ENCODE measurements around the gene TIMM23.
A peak's percentile ranks its signal among the peaks of the same experiment; 100 is the strongest.
"Not testable (repeated sequence)": the region's sequence is repeated elsewhere in the genome, so short reads cannot be mapped to it uniquely, and the experiment has no call there.

The TIMM23 gene

DNA sequence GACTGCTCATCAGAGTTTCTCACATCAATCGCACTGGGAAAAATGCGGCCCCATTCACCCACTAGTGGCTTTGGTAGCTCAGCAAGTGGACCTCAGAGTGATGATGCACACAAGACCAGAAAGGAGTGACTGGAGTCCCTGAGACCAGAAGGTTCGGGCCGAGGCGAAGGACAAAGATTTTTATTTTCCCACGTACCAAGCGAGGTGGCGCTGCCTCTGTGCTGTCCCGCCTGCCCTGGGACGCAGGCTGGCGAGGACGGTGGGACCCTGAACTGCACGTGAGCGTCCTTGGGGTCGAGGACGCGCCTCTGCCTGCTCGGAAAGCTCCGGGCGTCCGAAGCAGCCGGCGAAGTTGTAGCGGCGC lies 565 bp upstream of the TIMM23 start:
- Mint-ChIP-seq H3K4me1 (ENCODE audit: low read depth) (peaks cover 17% of the 10 kb centered on the region), H3K4me3 (peak overlapping the region; percentile 96), H3K27ac (peak overlapping the region; percentile 83), H3K36me3 (ENCODE audit: low read depth) (peaks cover 18% of the 10 kb centered on the region)
- not testable (repeated sequence) for DNase-seq (ENCODE audit: low spot score); H3K27me3 Mint-ChIP-seq (ENCODE audit: low read depth); H3K9me3 Mint-ChIP-seq

DNA sequence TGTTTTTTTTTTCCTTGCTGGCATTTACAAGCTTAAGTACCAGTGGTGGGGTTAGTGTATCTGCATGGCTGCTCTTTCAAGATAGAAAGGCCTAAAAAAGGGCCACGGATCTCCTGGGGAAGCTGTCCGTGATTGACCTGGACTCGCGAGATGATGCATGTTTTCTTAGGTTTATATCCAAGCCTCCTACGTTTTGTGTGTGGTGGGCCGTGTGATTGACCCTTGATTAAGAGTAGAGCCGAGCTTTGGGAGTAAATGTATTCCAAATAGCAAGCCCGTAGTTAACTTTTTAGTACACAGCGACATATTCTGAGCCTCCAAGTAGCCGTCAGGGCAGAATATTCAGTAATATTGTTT lies 502 bp downstream of the TIMM23 start:
- H3K9me3 Mint-ChIP-seq; DNase-seq (ENCODE audit: low spot score); H3K27me3 Mint-ChIP-seq (ENCODE audit: low read depth): not testable (repeated sequence)
- H3K27ac Mint-ChIP-seq, result peak overlapping the region; percentile 96
- peaks cover 17% of the 10 kb centered on the region for H3K4me1 Mint-ChIP-seq (ENCODE audit: low read depth)
- H3K36me3 Mint-ChIP-seq (ENCODE audit: low read depth), result peaks cover 18% of the 10 kb centered on the region
- H3K4me3 Mint-ChIP-seq, result peak overlapping the region; percentile 96

DNA sequence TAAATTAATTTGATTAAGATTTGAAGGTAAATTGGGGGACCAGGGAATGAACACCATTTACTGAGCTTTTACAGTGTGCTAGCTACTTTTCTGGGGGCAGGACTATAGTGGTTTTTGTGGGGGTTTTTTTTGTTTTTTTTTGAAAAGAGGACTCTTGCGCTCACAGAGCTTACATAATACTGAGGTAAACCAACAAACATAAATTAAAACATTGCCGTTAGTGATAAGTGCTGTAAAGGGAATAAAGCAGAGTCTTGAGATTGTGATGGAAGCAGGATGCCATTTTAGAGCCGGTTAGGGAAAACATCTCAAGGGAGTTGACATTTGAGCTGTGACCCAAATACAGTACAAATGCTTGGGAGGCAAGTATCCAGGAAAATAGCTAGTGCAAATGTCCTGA lies 1.8 kb downstream of the TIMM23 start:
- H3K27me3 Mint-ChIP-seq (ENCODE audit: low read depth); DNase-seq (ENCODE audit: low spot score); H3K9me3 Mint-ChIP-seq; H3K27ac Mint-ChIP-seq: not testable (repeated sequence)
- Mint-ChIP-seq H3K4me1 (ENCODE audit: low read depth) (peaks cover 17% of the 10 kb centered on the region), H3K4me3 (peak overlapping the region; percentile 42), H3K36me3 (ENCODE audit: low read depth) (peaks cover 21% of the 10 kb centered on the region)

DNA sequence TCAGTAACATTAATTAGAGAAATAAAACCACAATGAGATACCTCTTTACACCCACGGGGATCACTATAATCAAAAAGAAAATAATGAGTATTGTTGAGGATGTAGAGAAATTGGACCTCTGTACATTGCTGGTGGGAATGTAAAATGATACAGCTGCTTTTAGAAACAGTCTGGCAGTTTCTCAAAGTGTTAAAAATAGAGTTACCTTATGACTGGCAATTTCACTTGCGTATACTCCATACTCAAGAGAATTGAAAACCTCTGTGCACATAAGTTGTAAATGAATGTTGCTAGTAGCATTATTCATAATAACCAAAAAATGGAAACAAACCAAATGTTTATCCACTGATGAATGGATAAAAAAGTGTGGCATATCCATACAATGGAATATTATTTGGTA lies 6.3 kb downstream of the TIMM23 start:
- DNase-seq (ENCODE audit: low spot score); H3K27me3 Mint-ChIP-seq (ENCODE audit: low read depth); H3K27ac Mint-ChIP-seq; H3K9me3 Mint-ChIP-seq; H3K4me3 Mint-ChIP-seq: not testable (repeated sequence)
- H3K4me1 Mint-ChIP-seq (ENCODE audit: low read depth), result peaks cover 11% of the 10 kb centered on the region
- peaks cover 19% of the 10 kb centered on the region for H3K36me3 Mint-ChIP-seq (ENCODE audit: low read depth)

DNA sequence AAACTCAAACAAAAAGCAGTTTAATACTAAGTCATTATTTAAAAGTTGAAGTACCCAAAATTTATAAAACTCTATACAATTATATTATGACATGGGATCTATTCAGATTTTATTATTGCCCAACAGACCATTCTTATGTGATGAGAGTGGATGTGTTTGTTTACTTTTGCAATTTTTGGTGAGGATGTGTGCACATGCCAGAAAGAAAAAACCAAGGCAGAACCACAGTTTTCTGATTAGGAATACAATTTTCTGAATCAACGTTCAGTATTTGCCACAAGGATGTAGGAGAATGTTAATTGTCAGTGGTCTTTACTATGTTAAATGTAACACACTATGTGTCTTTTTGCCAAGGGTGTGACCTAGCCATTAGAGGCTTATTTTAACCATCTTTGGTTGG lies 9.1 kb downstream of the TIMM23 start:
- not testable (repeated sequence) for H3K27ac Mint-ChIP-seq; H3K4me3 Mint-ChIP-seq; H3K9me3 Mint-ChIP-seq; H3K27me3 Mint-ChIP-seq (ENCODE audit: low read depth); H3K4me1 Mint-ChIP-seq (ENCODE audit: low read depth); DNase-seq (ENCODE audit: low spot score)
- H3K36me3 Mint-ChIP-seq (ENCODE audit: low read depth), result peaks cover 22% of the 10 kb centered on the region

DNA sequence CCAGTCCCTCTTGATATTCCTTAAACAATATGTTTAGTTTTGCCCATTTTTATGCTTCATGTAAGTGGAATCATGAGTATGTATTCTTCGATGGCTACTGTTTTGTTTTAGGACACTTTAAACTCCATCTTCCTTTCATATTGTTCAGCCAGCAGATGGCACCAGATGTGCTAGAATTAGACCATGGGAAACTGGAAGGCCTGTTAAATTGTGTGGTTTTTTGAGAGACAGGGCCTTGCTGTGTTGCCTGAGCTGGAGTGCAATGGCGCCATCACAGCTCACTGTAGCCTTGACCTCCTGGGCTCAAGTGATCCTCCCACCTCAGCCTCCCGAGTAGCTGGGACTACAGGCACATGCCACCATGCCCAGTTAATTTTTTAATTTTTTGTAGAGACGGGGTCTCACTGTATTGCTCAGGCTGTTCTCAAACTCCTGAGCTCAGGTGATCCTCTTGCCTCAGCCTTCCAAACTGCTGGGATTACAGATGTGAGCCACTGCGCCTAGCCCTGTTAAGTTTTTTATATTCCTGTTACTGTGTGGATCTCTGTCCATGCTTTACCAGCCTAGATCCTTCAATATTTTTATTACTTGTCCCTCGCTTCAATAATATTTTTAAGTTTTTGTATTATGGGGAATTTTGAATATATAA lies 11.4 kb downstream of the TIMM23 start:
- H3K4me1 Mint-ChIP-seq (ENCODE audit: low read depth); H3K9me3 Mint-ChIP-seq; H3K4me3 Mint-ChIP-seq; H3K27ac Mint-ChIP-seq; H3K27me3 Mint-ChIP-seq (ENCODE audit: low read depth): not testable (repeated sequence)
- peak; percentile 15 for DNase-seq (ENCODE audit: low spot score)
- H3K36me3 Mint-ChIP-seq (ENCODE audit: low read depth), result peaks cover 25% of the 10 kb centered on the region

DNA sequence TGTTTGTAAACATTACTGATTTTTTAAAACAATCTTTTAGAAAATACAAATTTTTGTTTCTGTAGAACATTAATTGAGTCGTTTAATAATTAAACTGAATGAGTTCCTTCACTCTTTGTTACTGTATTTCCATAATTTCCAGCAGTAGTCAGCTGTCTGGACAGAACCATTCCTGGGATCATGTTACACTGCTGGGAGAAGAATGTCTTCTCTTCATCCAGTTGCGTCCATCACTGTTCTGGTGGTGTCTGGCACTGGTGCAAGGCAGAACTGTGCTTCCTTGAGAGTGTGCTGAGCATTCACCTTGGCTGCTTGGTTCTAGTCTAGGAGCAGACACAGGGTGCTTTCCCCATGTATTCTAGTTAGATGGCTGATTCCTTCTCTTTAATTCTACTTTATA lies 12.2 kb downstream of the TIMM23 start:
- not testable (repeated sequence) for DNase-seq (ENCODE audit: low spot score); H3K27ac Mint-ChIP-seq; H3K4me3 Mint-ChIP-seq; H3K9me3 Mint-ChIP-seq; H3K27me3 Mint-ChIP-seq (ENCODE audit: low read depth); H3K4me1 Mint-ChIP-seq (ENCODE audit: low read depth)
- peaks cover 27% of the 10 kb centered on the region for H3K36me3 Mint-ChIP-seq (ENCODE audit: low read depth)

DNA sequence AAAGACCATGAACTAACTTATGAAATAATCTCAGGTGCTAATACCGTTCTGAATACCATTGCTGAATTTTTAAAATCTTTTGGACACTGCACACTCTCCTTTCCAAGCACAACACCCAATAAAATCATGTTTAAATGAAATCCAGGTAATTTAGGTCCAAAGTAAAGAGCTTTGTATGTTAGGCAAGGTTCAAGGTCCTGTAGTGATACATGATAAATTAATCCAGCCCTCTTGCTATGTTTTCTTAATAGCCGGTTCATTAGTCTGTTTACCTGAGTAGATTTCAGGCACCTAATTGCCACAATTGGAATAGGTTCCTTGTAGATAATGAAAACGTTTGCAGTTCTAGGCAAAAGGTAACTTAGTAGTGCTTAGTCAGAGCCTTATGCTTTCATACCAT lies 13.3 kb downstream of the TIMM23 start:
- not testable (repeated sequence) for H3K4me1 Mint-ChIP-seq (ENCODE audit: low read depth); H3K27me3 Mint-ChIP-seq (ENCODE audit: low read depth); H3K4me3 Mint-ChIP-seq; H3K9me3 Mint-ChIP-seq; DNase-seq (ENCODE audit: low spot score); H3K27ac Mint-ChIP-seq
- H3K36me3 Mint-ChIP-seq (ENCODE audit: low read depth), result peaks cover 27% of the 10 kb centered on the region

DNA sequence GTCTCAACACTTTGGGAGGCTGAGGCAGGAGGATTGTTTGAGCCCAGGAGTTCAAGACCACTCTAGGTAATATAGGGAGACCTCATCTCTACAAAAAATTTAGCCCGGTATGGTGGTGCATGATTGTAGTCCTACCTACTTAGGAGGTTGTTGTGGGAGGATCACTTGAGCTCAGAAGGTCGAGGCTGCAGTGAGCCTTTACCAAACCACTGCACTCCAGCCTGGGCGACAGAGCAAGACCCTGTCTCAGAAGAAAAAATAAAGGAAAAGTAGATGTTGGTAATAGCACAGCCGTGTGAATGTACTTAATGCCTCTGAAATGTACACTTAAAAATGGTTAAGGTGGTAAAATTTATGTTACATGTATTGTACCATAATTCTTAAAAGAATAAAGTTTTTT lies 25.3 kb downstream of the TIMM23 start:
- no peak for DNase-seq (ENCODE audit: low spot score)
- Mint-ChIP-seq H3K36me3 (ENCODE audit: low read depth) (peaks cover 57% of the 10 kb centered on the region), H3K4me1 (ENCODE audit: low read depth) (no peaks in the 10 kb centered on the region), H3K27me3 (ENCODE audit: low read depth) (no peaks in the 10 kb centered on the region), H3K9me3 (no peaks in the 10 kb centered on the region), H3K4me3 (no peak overlapping the region), H3K27ac (peak overlapping the region; percentile 38)

DNA sequence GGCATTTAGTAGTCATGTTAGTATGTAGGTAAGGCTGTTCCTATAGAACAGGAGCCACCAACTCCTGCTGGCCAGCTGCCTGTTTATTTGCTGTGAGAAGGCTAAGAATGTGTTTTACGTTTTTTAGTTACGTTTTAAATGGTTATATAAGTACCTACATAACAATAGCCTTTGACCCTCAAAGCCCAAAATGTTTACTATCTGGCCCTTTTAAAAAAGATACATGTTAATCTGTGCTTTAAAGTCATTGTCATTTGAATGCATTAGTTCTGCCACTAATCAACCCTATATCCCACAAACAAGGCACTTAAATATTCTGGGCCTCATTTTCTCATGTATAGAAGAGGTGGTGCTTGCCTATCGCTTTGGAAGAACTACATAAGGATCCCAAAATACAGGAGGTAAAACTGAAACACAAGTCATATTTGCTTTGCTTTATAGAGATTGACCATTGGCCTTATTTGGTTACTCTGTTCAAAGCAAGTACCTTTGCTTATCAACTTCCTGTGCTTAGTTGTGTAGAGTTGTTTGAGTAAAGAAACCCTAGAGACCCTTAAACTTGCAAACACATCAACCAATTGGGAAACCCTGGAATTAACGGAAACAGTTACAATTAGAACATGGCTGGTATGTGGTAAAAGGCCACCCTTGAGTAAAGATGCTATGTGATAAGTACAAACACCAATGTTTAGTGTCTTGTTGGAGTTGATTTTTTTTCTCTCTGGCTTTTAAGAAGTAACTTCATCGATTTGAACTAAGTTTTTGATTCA lies 25.9 kb downstream of the TIMM23 start:
- no peaks in the 10 kb centered on the region for H3K27me3 Mint-ChIP-seq (ENCODE audit: low read depth)
- DNase-seq (ENCODE audit: low spot score), result no peak
- H3K4me1 Mint-ChIP-seq (ENCODE audit: low read depth), result no peaks in the 10 kb centered on the region
- H3K36me3 Mint-ChIP-seq (ENCODE audit: low read depth), result peaks cover 54% of the 10 kb centered on the region
- no peaks in the 10 kb centered on the region for H3K9me3 Mint-ChIP-seq
- H3K4me3 Mint-ChIP-seq, result no peak overlapping the region
- H3K27ac Mint-ChIP-seq, result no peak overlapping the region

DNA sequence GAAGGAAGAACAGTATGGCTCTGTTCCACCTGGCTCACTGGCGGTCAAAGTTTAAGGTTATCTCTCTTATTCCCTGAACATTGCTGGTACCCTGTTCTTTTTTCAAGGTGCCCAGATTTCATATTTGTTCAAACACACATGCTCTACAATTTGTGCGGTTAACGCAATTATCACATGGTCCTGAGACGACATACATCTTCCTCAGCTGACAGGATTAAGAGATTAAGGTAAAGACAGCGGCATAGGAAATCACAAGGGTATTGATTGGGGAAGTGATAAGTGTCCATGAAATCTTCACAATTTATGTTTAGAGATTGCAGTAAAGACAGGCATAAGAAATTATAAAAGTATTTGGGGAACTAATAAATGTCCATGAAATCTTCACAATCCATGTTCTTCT lies 27.7 kb downstream of the TIMM23 start:
- not testable (repeated sequence) for H3K27ac Mint-ChIP-seq; DNase-seq (ENCODE audit: low spot score); H3K27me3 Mint-ChIP-seq (ENCODE audit: low read depth); H3K4me1 Mint-ChIP-seq (ENCODE audit: low read depth); H3K9me3 Mint-ChIP-seq; H3K4me3 Mint-ChIP-seq
- peaks cover 57% of the 10 kb centered on the region for H3K36me3 Mint-ChIP-seq (ENCODE audit: low read depth)

DNA sequence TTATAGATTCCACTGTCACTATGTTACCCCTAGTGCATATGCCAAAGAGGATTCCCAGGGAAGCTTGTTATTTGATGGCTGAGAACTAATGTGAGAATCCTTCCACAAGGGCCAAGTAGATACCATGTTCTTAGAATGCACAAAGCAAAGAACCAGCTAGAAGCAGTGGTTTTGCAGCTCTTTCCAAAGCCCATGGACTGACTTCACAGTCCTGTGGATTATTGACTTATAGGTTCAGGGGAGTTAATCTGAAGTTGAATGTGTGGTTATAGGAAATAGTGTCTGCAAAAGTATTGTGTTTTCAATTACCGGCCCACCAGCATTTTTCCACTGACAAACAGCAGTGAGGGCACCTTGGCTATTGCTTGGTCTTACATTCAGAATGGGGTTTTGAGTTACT lies 28.2 kb downstream of the TIMM23 start:
- Mint-ChIP-seq H3K4me3 (no peak overlapping the region), H3K27ac (no peak overlapping the region), H3K36me3 (ENCODE audit: low read depth) (peaks cover 61% of the 10 kb centered on the region), H3K9me3 (no peaks in the 10 kb centered on the region), H3K27me3 (ENCODE audit: low read depth) (no peaks in the 10 kb centered on the region), H3K4me1 (ENCODE audit: low read depth) (no peaks in the 10 kb centered on the region)
- DNase-seq (ENCODE audit: low spot score), result no peak

DNA sequence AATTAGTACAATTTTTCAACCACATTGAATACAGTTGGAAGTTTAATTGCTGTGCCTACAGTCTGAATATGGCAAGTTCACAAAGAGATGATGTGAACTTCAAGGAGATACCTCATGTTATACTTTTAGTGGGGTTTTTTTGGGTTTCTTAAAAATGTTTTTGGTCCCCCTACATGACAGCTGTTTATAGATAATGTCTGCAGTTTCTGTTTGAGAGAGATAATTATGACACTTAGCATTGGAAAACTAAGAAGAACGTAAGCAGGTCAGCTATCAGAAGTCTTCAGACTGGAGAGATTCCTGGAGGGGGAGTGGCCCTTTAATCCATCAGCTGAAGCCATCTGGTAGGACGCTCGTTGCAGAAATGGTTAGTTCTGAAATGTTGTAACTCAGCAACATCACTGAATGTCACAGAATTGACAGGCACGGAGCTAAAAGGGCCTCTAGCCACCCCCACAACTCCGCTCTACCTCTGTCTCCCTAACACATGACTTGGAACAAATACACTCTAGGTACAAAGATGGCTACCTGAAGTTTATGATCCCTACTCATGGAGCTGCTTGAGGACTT lies 29.0 kb downstream of the TIMM23 start:
- Mint-ChIP-seq H3K27me3 (ENCODE audit: low read depth) (no peaks in the 10 kb centered on the region), H3K4me3 (no peak overlapping the region), H3K4me1 (ENCODE audit: low read depth) (no peaks in the 10 kb centered on the region), H3K36me3 (ENCODE audit: low read depth) (peaks cover 65% of the 10 kb centered on the region), H3K27ac (no peak overlapping the region), H3K9me3 (no peaks in the 10 kb centered on the region)
- DNase-seq (ENCODE audit: low spot score), result no peak

DNA sequence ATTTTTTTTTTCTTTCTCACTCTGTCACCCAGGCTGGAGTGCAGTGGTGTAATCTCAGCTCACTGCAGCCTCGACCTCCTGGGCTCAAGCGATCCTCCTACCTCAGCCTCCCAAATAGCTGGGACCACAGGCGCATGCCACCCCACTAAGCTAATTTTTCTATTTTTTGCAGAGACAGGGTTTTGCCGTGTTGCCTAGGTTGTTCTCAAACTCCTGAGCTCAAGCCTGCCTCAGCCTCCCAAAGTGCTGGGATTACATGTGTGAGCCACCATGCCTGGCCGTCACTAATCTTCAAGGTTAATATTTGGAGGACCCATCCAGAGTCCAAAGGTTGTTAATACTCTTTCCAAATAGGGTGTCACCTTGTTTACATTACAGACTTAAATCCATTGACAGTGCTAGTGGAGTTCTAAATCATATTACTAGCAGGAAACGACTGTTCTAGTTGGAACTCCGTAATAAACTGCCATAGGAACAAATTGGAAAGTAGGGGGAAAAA lies 29.9 kb downstream of the TIMM23 start:
- not testable (repeated sequence) for H3K4me1 Mint-ChIP-seq (ENCODE audit: low read depth); H3K9me3 Mint-ChIP-seq; H3K27me3 Mint-ChIP-seq (ENCODE audit: low read depth); H3K27ac Mint-ChIP-seq; H3K4me3 Mint-ChIP-seq; DNase-seq (ENCODE audit: low spot score)
- peaks cover 69% of the 10 kb centered on the region for H3K36me3 Mint-ChIP-seq (ENCODE audit: low read depth)
